Measurements from ENCODE around the gene ATF2. TPM values are rescaled to one million over a fixed set of nuclear protein-coding genes. Genes with fewer than 3 reads are reported as not detected.

Gene ATF2
- total and polyA plus RNA-seq, 2 of the 13 experiments (the other 11 are each of a cell fraction or from before 2014, with no cell fraction given): 91.6 to 95.1 TPM

GRCh38 chr2:175181104-175181876 is 13.3 kb upstream of the ATF2 start, which contains the start of gene ATP5MC3 (continued):
- TF ChIP-seq, protein P1, sequence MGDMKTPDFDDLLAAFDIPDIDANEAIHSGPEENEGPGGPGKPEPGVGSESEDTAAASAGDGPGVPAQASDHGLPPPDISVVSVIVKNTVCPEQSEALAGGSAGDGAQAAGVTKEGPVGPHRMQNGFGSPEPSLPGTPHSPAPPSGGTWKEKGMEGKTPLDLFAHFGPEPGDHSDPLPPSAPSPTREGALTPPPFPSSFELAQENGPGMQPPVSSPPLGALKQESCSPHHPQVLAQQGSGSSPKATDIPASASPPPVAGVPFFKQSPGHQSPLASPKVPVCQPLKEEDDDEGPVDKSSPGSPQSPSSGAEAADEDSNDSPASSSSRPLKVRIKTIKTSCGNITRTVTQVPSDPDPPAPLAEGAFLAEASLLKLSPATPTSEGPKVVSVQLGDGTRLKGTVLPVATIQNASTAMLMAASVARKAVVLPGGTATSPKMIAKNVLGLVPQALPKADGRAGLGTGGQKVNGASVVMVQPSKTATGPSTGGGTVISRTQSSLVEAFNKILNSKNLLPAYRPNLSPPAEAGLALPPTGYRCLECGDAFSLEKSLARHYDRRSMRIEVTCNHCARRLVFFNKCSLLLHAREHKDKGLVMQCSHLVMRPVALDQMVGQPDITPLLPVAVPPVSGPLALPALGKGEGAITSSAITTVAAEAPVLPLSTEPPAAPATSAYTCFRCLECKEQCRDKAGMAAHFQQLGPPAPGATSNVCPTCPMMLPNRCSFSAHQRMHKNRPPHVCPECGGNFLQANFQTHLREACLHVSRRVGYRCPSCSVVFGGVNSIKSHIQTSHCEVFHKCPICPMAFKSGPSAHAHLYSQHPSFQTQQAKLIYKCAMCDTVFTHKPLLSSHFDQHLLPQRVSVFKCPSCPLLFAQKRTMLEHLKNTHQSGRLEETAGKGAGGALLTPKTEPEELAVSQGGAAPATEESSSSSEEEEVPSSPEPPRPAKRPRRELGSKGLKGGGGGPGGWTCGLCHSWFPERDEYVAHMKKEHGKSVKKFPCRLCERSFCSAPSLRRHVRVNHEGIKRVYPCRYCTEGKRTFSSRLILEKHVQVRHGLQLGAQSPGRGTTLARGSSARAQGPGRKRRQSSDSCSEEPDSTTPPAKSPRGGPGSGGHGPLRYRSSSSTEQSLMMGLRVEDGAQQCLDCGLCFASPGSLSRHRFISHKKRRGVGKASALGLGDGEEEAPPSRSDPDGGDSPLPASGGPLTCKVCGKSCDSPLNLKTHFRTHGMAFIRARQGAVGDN (CRISPR knock-in tag; IDR thresholded peaks at IDR 0.05): peak; percentile 95
- peak; percentile 21; the same call in 1 of the 2 replicates for TF ChIP-seq NKX3-1 (CRISPR knock-in tag; IDR thresholded peaks at IDR 0.05)
- peak; percentile 98 for TF ChIP-seq SPEN (CRISPR knock-in tag; IDR thresholded peaks at IDR 0.05; ENCODE audit: low read depth)
- TF ChIP-seq KDM5A (IDR thresholded peaks at IDR 0.05; ENCODE audit: borderline replicate concordance, low read length): peak; percentile 85
- peak; percentile 83; the same call in 1 of the 2 replicates for TF ChIP-seq ZSCAN31 (CRISPR knock-in tag; IDR thresholded peaks at IDR 0.05; ENCODE audit: low read depth)
- no peak for TF ChIP-seq MAFF (IDR thresholded peaks at IDR 0.05; ENCODE audit: low read depth, low read length)
- TF ChIP-seq TCF12 (IDR thresholded peaks at IDR 0.05): no peak
- TF ChIP-seq TCF12 (CRISPR knock-in tag; IDR thresholded peaks at IDR 0.05): no peak; the same call in 1 of the 2 replicates
- TF ChIP-seq ZNF639 (CRISPR knock-in tag; conservative IDR thresholded peaks at IDR 0.05): peak; percentile 47; the same call in 1 of the 2 replicates
- TF ChIP-seq ZNF367 (CRISPR knock-in tag; IDR thresholded peaks at IDR 0.05; ENCODE audit: borderline replicate concordance): peak; percentile 80; the same call in 1 of the 2 replicates
- TF ChIP-seq, protein P2, sequence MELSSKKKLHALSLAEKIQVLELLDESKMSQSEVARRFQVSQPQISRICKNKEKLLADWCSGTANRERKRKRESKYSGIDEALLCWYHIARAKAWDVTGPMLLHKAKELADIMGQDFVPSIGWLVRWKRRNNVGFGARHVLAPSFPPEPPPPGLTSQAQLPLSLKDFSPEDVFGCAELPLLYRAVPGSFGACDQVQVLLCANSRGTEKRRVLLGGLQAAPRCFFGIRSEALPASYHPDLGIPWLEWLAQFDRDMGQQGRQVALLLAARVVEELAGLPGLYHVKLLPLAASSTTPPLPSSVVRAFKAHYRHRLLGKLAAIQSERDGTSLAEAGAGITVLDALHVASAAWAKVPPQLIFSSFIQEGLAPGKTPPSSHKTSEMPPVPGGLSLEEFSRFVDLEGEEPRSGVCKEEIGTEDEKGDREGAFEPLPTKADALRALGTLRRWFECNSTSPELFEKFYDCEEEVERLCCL (CRISPR knock-in tag; IDR thresholded peaks at IDR 0.05; ENCODE audit: borderline replicate concordance): peak; percentile 28; the same call in 1 of the 2 replicates
- no peak for TF ChIP-seq FOXP1 (IDR thresholded peaks at IDR 0.05)
- TF ChIP-seq FOXP1 (CRISPR knock-in tag; IDR thresholded peaks at IDR 0.05): peak; percentile 67; the same call in 1 of the 2 replicates
- TF ChIP-seq, protein P3, sequence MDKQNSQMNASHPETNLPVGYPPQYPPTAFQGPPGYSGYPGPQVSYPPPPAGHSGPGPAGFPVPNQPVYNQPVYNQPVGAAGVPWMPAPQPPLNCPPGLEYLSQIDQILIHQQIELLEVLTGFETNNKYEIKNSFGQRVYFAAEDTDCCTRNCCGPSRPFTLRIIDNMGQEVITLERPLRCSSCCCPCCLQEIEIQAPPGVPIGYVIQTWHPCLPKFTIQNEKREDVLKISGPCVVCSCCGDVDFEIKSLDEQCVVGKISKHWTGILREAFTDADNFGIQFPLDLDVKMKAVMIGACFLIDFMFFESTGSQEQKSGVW (CRISPR knock-in tag; IDR thresholded peaks at IDR 0.05; ENCODE audit: borderline replicate concordance): peak; percentile 75; the same call in 1 of the 2 replicates
- peak; percentile 67; the same call in 1 of the 2 replicates for TF ChIP-seq MAZ (IDR thresholded peaks at IDR 0.05; ENCODE audit: borderline replicate concordance, low read depth, low read length)
- peak; percentile 88 for TF ChIP-seq MAZ (CRISPR knock-in tag; IDR thresholded peaks at IDR 0.05; ENCODE audit: low read depth)
- TF ChIP-seq ZNF891 (CRISPR knock-in tag; IDR thresholded peaks at IDR 0.05): peak; percentile 88; the same call in 1 of the 2 replicates
- no peak for TF ChIP-seq TEAD2 (CRISPR knock-in tag; IDR thresholded peaks at IDR 0.05)
- TF ChIP-seq ZNF546 (CRISPR knock-in tag; conservative IDR thresholded peaks at IDR 0.05): peak; percentile 98
- TF ChIP-seq ARNT (IDR thresholded peaks at IDR 0.05): no peak
- TF ChIP-seq ZNF235 (CRISPR knock-in tag; IDR thresholded peaks at IDR 0.05; ENCODE audit: borderline replicate concordance): peak; percentile 96
- TF ChIP-seq ZNF652 (CRISPR knock-in tag; IDR thresholded peaks at IDR 0.05; ENCODE audit: borderline replicate concordance, low read depth): no peak; the same call in 1 of the 2 replicates
- peak; percentile 88; the same call in 1 of the 2 replicates for TF ChIP-seq ZNF816 (CRISPR knock-in tag; IDR thresholded peaks at IDR 0.05; ENCODE audit: borderline replicate concordance)

Data from HepG2 (cell line).